HFF-Myc (cell line): ENCODE measurements around the gene PLEKHF1.
"Not testable (repeated sequence)": the region's sequence is repeated elsewhere in the genome, so short reads cannot be mapped to it uniquely, and the experiment has no call there.

Experiments used
- DNase-seq: peaks from one replicate; pipeline ENCODE4 v3.0.0-alpha.2; 2011; ENCODE audit warnings: low read depth; ENCODE audit errors: extremely low read depth
- H3K4me3 ChIP-seq: replicated peaks from 2 replicates; pipeline ENCODE4 v1.5.1; 2011; ENCODE audit warnings: low read depth, mild to moderate bottlenecking, control low read depth, low read length
- TF ChIP-seq, protein P1 (sequence below): IDR thresholded peaks from 2 replicates; pipeline ENCODE4 v1.5.1; 2012; ENCODE audit warnings: mild to moderate bottlenecking, low read depth, low read length, control low read depth; ENCODE audit errors: missing control alignments

PLEKHF1 gene

DNA sequence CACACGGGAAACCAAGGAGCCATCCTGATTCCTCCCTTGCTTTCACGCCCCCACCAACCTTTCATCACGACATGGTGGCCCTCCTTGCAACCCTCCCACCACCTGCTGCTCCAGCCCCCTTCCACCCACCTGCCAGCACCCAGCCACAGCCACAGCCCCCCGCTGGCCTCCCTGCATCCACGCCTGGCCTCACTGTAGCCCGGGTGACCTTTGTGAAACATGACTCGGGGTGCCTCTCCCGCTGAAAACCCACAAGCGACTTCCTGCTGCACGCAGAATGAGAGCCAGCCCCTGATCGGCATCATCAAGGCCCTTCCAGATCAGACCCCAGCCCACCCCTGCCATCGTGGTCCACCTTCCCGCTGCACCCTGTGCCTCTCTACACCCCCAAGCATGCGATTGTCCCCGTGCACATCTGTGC is 44.3 kb upstream of the PLEKHF1 start:
- TF ChIP-seq, protein P1, sequence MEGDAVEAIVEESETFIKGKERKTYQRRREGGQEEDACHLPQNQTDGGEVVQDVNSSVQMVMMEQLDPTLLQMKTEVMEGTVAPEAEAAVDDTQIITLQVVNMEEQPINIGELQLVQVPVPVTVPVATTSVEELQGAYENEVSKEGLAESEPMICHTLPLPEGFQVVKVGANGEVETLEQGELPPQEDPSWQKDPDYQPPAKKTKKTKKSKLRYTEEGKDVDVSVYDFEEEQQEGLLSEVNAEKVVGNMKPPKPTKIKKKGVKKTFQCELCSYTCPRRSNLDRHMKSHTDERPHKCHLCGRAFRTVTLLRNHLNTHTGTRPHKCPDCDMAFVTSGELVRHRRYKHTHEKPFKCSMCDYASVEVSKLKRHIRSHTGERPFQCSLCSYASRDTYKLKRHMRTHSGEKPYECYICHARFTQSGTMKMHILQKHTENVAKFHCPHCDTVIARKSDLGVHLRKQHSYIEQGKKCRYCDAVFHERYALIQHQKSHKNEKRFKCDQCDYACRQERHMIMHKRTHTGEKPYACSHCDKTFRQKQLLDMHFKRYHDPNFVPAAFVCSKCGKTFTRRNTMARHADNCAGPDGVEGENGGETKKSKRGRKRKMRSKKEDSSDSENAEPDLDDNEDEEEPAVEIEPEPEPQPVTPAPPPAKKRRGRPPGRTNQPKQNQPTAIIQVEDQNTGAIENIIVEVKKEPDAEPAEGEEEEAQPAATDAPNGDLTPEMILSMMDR = no peak
- no peak for DNase-seq
- no peak overlapping the region for H3K4me3 ChIP-seq

DNA sequence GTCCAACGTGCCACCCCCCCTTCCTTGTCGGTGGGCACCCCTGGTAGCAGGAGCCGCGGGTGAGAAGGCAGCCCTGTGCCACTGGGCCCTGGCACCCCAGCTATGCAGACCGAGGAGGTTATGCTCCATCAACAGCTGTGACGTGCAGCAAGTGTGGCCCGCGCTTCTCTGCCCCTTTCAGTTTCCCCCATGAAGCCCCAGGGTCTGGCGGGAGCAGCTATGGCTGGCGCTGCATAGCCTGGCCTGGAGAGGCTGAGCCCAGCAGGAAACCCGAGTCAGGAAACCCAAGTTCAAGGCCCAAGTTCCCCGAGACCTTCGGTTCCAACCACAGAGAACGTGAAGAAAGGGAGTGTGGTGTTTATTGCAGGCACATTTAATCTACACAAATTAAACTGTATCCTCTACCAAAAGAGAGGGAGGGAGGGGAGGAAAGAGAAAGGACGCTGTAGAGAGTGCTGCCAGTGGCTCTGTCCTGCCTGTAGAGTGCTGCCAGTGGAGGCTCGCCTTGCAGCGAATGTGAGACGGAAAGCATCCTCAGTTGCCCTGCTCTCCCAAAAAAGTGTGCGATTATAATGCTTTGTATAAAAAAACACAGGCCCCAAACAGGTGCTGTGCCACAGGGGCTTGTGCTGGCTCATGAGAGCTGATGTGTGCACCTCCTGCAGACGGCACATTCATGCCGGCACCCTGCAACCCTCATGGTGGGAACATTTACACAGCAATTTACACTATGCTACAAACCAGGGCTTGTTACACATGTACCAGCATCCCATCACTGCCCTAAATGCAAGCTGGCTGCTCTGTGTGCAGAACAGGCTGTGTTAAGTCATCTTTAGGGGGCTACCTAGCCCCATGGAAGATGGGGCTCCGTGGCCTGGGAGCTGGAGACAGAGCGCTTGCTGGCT is 42.8 kb upstream of the PLEKHF1 start:
- DNase-seq = no peak
- H3K4me3 ChIP-seq = no peak overlapping the region
- TF ChIP-seq, protein P1 = no peak

DNA sequence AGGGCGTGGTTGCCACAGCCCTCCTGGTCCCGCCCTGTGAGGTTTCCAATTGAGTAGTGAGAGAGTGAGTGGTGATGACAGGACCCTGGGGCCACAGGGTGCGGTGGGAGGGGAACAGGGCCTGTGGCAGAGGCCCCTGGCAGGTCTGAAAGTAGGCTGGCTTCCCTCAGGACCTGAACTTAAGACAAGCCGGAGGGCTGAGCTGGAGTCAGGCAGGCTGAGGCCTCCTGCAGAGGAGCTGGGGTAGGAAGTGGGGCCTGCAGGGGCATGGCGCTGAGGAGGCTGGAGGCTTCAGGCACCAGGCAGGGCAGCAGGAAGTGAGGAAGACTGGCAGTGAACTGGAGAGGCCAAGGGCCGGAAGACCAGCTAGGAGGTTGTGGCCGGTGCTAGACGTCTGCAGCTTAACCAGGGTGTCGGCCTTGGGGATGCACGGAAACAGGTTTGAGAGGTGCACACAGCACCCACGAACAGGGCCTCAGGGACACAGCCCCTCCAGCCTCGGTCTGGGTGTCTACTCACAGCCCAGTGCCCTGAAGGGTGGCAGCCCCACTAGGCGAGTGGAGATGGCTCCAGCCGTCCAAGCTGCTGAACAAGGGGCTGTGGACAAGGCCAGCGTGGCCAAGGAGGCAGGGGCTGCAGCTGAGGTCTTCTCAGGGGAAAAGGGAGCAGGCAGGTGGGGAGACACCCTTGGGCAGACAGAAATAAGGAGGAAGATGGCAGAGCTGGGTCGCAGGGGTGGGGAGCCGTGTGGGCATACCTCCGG is 41.4 kb upstream of the PLEKHF1 start:
- TF ChIP-seq, protein P1 = no peak
- no peak for DNase-seq

DNA sequence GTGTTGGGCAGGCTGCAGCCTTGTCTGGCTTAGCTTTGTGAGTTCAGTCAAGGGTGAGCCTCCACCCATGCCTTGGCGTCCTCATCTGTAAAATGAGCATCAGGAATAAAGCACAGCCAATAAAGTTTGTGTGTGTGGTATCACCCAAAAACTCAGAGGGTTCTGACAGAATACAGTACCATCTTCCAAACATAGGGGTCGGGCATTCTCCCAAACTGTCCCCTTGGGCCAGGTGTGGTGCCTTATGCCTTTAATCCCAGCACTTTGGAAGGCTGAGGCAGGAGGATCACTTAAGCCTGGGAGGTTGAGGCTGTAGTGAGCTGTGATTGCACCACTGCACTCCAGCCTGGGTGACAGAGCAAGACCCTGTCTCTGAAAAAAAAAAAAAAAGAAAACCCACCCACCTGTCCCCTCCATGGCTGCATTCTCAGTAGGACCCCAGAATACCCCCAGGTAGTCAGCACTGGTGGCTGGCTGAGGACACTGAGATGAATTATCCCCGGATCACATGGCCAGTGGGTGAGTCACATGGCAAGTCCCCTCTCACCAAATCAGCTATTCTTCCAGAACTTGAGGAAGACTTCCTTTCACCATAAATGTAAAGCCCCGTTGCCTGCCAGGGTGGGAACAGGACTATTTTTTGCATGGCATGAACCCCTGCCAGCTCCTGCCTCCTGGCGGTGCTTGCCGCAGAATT is 40.6 kb upstream of the PLEKHF1 start:
- no peak for DNase-seq
- H3K4me3 ChIP-seq = no peak overlapping the region
- TF ChIP-seq, protein P1 = no peak

More for the DNA sequence above, 41.4 kb upstream of the PLEKHF1 start:
- no peak overlapping the region for H3K4me3 ChIP-seq

DNA sequence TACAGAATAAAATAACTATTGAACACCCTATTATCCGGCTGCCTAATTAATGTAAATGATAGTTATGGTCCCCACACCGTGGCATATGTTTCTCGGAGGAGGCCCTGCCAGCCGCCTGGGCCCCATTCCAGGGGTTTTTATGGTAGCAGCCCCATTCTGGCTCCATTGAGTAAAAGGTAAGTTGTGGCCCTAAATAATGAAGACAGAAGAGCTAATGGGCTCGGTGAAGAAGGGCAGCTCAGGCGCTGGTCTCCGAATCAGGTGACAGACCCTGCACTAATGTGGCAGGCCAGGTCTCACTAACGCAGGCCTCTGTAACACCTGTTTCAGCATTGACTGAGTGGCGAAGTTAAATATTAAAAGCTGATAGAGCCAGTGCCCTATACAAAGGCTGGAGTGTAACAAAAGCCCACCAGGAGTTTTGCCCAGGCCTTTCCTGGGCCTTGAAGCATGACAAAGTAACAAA is 40.0 kb upstream of the PLEKHF1 start:
- TF ChIP-seq, protein P1 = no peak
- DNase-seq = no peak
- H3K4me3 ChIP-seq = no peak overlapping the region

DNA sequence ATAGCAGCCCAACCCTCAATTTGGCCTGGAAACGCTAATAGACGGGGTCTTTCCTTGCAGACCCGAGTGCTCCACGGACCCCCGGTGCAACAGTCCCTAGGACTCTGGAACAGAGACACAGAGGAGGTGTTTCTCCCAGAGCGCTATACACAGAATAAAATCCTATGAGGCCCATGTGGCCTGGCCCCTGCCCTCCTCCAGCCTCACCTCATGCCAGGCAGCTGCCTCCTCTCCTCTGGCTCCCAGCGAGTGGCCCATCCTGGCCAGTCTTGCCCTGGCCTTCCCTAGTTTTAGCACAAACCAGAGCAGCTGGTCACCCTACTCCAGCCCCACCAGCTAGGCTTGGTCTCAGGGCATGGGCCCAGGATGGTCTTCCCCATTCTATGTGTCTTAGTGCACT is 38.9 kb upstream of the PLEKHF1 start:
- no peak for DNase-seq
- no peak overlapping the region for H3K4me3 ChIP-seq
- TF ChIP-seq, protein P1 = no peak

DNA sequence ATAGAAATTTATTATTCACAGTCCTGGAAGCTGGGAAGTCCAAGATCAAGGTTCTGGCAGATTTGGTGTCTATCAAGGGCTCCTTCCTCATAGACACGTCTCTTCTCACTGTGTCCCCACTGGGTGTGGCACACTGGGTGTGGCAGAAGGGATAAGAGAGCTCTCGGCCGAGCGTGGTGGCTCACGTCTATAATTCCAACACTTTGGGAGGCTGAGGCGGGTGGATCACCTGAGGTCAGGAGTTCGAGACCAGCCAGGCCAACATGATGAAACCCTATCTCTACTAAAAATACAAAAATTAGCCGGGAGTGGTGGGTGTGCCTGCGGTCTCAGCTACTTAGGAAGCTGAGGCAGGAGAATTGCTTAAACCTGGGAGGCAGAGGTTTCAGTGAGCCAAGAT is 38.4 kb upstream of the PLEKHF1 start:
- DNase-seq, H3K4me3 ChIP-seq: not testable (repeated sequence)
